GM12872 (cell line): ENCODE results near the gene DISC1.

Experiments used
- TF ChIP-seq, protein P1 (sequence below): IDR thresholded peaks from 3 replicates; pipeline ENCODE4 v1.5.1; 2011; ENCODE audit warnings: low read depth, mild to moderate bottlenecking, low read length, moderate library complexity; ENCODE audit not compliant: insufficient read depth

The DISC1 gene

DNA sequence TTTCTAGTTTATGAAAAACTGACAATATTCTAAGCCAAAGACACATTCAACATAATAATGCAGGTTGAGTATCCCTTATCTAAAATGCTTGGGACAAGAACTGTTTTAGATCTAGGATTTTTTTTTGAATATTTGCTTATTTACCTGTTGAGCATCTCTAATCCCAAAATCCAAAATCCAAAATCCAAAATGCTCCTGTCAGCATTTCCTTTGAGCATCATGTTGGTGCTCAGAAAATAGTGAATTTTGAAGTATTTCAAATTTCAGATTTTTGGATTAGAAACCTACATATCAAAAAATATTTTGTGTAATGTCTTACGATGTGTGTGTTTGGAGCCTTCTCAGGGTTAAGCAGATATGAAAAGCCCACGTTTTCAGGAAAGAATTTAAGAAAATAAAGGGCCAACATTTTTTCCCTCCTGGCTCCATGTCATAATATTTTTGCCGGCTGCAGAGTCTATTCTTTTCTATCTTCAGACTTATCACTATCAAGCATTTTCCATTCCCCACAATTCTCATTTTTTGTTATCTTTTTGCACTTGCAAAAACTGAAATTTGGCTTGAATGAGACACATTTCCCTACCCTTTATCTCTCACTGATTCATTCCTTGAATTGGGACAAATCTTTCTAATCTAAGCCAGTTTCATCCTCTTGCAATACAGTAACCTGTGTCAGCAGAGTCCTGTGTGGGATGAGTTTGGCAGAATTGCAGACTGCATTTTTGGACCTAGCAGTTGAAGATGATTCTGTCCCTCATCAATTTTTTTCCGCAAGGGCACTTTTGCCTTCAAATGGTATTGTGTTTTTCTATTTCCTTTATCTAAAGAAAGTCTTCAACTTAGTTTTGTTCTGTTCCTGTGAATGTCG is 233.9 kb downstream of the DISC1 start:
- TF ChIP-seq, protein P1, sequence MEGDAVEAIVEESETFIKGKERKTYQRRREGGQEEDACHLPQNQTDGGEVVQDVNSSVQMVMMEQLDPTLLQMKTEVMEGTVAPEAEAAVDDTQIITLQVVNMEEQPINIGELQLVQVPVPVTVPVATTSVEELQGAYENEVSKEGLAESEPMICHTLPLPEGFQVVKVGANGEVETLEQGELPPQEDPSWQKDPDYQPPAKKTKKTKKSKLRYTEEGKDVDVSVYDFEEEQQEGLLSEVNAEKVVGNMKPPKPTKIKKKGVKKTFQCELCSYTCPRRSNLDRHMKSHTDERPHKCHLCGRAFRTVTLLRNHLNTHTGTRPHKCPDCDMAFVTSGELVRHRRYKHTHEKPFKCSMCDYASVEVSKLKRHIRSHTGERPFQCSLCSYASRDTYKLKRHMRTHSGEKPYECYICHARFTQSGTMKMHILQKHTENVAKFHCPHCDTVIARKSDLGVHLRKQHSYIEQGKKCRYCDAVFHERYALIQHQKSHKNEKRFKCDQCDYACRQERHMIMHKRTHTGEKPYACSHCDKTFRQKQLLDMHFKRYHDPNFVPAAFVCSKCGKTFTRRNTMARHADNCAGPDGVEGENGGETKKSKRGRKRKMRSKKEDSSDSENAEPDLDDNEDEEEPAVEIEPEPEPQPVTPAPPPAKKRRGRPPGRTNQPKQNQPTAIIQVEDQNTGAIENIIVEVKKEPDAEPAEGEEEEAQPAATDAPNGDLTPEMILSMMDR = no peak

DNA sequence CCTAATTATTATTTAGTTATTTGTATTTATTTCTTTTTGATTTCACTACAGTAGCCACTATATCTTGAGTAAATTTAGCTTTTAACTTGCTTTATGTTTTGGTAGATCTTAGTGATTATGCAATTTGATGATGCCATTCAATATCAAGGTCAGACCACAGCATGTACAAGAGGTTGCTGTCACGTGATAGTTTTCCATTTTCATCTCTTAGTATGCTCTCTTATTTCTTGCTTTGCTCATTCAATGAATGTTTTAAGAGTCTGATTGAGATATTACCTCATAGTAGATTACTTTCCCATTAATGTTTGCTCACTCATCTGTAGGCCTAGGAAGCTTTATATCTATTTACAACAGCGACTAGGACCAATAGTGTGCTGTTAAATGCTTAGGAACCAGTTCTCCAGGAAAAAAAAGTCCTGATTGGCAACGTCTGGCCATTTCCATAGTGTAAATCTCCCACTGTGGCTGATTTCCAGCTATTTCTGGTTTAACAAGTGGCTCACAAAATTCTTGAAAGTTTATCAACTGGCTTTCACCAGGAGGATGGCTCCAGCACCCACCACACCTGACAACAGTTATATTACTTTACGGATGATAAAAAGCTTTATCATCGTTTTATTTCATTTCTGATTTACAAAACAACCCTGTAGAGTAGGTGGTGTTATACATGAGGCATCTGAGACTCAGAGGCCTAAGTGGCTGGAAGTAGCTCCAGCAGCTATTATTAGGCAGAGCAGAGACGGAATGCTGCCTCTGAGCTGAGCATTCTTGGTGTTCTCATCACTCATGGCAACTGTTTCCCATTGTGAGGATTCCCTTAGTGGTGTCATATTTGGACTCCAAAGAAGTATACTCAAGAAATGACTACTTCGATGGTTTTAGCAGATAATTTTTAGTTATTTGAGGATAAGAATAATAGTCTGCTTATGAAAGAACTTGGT is 235.2 kb downstream of the DISC1 start:
- TF ChIP-seq, protein P1 = no peak

- TF ChIP-seq, protein P1 = no peak
Observed at GRCh38 chr1:231862611-231863010, 236.0 kb downstream of the DISC1 start.

GRCh38 chr1:231865331-231865730 is 238.7 kb downstream of the DISC1 start:
- TF ChIP-seq, protein P1 = no peak

- TF ChIP-seq, protein P1 = peak; percentile 81
Observed at GRCh38 chr1:231866392-231867331, 240.1 kb downstream of the DISC1 start.

GRCh38 chr1:231867607-231868006 is 241.0 kb downstream of the DISC1 start:
- TF ChIP-seq, protein P1 = no peak
